ENCODE data around the gene SOD2.

DNA sequence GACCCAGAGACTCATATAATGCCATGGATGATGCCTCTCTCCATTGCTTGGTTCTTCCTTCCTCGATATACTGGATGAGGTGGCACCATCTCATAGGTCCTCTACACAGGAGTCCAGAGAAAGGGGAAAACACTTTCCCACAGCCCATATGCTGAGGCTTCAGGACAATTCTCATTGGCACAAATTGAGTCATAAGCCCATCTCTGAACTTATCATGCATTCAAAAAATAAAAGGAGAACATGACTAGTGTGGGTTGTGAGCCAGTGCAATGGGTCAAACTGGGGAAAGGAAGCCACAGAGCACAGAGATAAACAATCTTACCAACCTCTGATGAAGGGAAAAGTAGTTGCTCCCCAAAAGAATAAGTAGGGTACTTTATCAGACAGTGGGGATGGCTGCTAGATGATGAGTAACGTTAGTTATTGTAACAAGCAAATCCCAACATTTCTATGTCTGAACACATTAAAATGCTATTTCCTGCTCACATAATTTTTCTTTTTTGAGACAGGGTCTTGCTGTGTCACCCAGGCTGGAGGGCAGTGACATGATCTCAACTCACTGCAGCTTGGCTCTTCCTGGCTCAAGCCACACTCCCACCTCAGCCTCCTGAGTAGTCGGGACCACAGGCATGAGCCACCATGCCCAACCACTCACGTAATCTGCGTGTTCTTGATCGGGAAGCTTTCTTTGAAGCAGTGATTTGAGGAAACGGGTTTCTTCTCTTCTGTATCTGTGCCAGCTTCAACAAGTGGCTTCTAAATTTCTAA, 27.0 kb downstream of the SOD2 start:
- TF ChIP-seq EZH2phosphoT487 (conservative IDR thresholded peaks at IDR 0.05; ENCODE audit: low read length): no peak
- TF ChIP-seq, protein P1, sequence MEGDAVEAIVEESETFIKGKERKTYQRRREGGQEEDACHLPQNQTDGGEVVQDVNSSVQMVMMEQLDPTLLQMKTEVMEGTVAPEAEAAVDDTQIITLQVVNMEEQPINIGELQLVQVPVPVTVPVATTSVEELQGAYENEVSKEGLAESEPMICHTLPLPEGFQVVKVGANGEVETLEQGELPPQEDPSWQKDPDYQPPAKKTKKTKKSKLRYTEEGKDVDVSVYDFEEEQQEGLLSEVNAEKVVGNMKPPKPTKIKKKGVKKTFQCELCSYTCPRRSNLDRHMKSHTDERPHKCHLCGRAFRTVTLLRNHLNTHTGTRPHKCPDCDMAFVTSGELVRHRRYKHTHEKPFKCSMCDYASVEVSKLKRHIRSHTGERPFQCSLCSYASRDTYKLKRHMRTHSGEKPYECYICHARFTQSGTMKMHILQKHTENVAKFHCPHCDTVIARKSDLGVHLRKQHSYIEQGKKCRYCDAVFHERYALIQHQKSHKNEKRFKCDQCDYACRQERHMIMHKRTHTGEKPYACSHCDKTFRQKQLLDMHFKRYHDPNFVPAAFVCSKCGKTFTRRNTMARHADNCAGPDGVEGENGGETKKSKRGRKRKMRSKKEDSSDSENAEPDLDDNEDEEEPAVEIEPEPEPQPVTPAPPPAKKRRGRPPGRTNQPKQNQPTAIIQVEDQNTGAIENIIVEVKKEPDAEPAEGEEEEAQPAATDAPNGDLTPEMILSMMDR (IDR thresholded peaks at IDR 0.05; ENCODE audit: insufficient read depth, low read length, poor library complexity, severe bottlenecking): no peak
